ENCODE measurements around the gene MFSD2A.
"Not testable (repeated sequence)": the region's sequence is repeated elsewhere in the genome, so short reads cannot be mapped to it uniquely, and the experiment has no call there.

MFSD2A gene

DNA sequence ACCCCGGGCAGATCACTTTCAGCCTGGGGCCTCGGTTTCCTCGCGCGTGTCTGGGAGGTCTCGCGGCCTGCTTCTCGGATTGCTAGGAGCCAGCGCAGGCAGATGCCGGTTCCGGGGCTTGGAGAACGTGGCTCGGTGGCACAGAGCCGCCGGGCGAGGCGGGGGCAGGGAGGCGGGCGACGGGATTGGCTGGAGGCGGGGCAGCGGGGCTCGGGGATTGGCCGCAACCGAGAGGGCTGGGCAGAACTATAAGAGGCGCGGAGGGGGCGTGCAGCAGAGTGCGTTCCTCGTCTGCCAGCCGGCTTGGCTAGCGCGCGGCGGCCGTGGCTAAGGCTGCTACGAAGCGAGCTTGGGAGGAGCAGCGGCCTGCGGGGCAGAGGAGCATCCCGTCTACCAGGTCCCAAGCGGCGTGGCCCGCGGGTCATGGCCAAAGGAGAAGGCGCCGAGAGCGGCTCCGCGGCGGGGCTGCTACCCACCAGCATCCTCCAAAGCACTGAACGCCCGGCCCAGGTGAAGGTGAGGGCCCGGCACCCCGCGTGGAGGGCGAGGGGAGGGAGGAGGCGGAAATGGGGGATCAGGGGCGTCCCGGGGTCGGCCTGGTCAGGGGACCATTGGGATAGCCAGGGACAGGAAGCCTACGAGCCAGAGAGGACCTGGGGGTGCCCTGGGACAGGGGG, at the start of gene MFSD2A:
Gene MFSD2A (plus strand): TSS at position 276 of the 677 bp plus-strand sequence. CDS start 148 bp downstream, at position 424.
- peak; percentile 96 to 99 (median 98) for DNase-seq

DNA sequence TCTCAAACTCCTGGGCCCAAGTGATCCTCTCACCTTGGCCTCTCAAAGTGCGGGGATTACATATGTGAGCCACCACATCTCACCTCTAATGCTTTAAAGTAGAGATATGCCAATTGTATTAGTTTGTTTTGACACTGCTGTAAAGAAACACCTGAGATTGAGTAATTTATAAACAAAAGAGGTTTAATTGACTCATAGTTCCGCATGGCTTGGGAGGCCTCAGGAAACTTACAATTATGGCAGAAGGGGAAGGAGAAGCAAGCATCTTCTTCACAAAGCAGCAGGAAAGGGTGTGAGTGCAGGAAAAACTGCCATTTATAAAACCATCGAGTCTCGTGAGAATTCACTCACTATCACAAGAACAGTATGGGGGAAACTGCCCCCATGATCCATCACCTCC, 49.8 kb upstream of the MFSD2A start:
- no peak for DNase-seq

DNA sequence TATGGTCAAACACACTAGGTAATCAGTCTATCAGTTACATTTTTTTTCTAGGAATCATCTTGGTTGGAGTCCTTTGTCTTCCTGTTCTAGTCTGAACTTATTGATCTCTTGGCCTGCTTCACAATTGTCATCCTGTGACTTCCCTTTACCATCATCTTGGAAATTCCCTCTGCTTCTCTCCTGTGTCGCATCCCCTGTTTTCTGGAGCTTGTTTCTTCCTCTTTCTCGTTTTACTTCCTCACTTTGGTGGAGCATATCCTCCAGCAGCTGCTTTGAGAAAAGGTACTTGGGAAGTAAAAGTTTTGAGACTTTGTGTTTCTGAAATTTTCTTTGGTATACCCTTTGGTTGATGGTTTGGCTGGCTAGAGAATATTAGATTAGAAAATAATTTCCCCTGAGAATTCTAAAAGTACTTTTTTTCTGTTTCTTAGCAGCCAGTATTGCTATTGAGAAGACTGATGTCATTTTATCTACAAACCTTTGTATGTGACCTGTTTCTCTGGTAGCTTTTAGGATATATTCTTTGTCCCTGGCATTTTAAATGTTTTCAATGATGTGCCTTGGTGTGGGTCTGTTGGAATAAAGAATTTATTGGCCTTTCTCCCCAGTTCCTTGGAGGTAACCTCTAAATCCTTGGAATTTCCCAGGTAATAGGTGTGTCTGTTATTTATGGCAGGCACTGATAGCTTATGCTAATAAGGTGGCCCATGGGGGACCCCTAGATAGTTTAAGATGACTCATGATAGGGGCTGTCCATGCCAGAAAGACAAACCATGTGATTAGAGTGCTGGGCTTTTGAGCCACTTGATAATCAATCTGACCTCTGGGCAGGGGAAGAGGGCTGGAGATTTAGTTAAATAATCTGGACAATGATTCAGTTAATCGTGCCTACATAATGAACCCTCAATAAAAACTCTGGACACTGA, 47.2 kb upstream of the MFSD2A start:
- peak; percentile 80 to 92 (median 86) for DNase-seq

DNA sequence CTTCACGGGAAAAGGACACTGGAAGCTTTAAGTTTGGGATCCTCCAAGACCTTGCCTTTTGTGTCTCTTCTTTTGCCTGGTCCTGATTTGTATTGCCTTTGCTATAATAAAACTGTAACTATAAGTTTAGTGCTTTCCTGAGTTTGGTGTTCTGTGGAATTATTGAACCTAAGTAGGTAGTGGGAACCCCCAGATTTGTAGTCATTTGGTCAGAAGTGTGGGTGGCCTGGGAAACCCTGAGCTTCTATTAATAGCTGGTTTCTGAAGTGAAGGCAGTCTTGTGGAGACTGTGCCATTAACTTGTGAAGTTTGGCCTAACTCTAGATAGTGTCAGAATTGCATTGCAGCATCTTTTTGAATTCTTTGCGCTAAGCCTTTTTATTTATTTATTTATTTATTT, 46.4 kb upstream of the MFSD2A start:
- peak; percentile 43 to 72 (median 46) for DNase-seq

DNA sequence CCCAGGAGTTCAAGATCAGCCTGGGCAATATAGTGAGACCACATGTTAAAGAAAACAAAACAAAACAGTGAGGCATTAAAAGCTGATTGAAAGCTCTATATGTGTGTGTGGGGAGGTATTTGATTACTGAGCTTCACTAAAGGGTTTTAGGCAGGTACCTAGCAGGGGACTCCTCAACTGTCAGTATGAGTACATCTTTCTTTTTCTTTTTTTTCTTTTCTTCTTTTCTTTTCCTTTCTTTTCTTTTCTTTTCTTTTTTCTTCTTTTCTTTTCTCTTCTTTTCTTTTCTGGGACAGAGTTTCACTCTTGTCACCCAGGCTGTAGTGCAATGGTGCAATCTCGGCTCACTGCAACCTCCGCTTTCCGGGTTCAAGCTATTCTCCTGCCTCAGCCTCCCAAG, 44.7 kb upstream of the MFSD2A start:
- no peak for DNase-seq

DNA sequence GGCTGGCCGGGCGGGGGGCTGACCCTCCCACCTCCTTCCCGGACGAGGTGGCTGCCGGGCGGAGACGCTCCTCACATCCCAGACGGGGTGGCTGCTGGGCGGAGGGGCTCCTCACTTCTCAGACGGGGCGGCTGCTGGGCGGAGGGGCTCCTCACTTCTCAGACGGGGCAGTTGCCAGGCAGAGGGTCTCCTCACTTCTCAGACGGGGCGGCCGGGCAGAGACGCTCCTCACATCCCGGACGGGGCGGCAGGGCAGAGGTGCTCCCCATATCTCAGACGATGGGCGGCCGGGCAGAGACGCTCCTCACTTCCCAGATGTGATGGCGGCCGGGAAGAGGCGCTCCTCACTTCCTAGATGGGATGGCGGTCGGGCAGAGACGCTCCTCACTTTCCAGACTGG, 41.8 kb upstream of the MFSD2A start:
- not testable (repeated sequence) for DNase-seq

DNA sequence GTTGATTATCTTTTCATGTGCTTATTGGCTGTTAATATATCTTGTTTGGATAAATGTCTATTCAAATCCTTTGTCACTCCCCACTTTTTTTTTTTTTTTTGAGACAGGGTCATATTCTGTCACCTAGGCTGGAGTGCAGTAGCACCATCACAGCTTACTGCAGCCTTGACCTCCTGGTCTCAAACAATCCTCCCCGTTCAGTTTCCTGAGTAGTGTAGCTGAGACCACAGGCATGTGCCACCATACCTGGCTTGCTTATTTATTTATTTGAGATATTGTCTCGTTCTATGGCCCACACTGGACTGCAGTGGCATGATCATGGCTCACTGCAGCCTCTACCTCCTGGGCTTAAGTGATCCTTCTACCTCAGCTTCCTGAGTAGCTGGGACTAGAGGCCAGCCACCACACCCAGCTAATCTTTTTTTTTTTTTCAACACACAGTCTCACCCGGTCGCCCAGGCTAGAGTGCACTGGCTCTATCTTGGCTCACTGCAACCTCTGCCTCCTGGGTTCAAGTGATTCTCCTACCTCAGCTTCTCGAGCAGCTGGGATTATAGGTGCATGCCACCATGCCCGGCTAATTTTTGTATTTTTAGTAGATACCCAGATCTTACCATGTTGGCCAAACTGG, 39.3 kb upstream of the MFSD2A start:
- DNase-seq, result no peak

DNA sequence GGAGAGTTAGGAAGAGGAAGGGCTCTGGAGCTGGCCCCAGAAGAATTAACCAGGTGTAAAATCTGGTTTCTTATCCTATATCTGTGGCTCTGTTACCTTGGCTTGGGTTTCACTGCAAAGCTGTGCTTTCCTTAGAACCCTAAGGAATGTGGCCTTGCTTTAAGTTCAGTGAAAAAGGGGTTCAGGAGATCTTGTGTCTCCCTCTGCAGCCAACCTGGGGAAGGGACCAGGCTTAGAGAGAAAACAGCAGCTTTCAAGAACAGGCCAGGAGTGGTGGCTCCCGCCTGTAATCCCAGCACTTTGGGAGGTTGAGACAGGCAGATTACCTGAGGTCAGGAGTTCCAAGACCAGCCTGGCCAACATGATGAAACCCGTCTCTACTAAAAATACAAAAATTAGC, 37.1 kb upstream of the MFSD2A start:
- peak in 1 of 3 donors; percentile 27 for DNase-seq

DNA sequence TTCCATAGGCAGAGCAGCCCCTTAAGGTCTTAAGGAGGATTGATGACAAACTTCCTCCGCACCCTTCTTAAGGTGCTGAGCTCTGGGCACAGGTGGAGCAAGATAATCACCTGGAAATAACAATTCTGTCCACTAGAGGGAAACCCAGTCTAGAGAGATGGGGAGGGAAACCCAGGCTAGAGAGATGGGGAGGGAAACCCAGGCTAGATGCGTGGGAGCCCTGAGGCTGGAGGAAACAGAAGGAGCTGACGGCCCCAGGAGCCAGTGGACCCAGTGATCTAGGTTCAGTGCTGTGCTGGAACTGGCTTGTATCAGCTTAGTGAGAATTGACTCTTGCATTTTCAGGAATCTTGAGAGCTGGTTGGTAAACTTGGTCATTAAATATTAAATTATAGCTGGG, 35.4 kb upstream of the MFSD2A start:
- peak; percentile 90 to 92 (median 90) for DNase-seq

DNA sequence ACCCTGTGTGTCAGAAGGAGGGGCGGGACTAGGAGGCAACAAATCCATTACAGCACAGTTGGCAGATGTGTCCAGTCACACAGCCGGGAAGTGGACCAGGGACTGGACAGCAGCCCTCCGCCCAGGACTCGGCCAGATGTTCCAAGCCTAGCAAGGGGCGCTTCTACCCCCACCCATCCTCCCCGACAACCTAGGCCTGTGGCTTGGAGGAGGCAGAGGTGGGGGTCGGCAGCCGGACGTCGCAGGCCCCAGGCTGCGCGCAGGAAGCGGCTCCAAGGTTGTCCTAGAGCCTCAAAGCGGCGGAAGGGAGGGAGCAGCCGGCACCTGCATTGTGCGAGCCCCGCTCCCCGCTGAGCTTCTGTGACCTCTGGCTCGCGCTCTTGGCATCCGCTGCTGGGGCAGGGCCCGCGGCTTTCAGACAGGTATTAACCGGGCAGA, 32.7 kb upstream of the MFSD2A start:
- no peak for DNase-seq

DNA sequence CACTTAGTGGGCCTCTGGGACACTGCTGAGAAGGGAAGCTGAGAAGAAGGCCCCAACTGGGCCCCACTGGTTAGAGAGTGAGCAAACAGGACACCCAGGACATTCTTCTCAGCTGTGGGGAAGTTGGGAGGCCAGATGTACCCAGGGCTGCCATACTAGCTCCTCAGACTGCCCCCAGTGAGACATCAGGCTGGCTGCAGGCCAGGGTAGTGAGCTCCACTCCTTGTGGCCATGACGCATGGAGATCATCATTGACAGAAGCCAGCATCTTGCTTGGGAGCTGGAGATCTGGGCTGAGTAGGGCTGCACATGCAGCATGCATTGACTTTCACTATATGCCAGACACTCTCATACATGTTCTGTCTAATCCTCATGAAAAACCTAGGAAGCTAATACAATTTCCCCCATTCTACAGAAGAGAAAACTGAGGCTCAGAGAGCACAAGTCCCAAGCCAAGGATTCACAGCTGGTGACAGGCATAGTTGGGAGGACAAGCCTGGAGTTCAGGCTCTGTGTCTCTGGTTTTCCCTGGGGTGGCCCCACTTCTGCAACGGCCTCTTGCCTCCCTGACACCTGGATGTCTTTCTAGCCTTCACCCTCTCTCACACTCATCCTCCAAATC, 29.1 kb upstream of the MFSD2A start:
- peak; percentile 73 to 85 (median 84) for DNase-seq

DNA sequence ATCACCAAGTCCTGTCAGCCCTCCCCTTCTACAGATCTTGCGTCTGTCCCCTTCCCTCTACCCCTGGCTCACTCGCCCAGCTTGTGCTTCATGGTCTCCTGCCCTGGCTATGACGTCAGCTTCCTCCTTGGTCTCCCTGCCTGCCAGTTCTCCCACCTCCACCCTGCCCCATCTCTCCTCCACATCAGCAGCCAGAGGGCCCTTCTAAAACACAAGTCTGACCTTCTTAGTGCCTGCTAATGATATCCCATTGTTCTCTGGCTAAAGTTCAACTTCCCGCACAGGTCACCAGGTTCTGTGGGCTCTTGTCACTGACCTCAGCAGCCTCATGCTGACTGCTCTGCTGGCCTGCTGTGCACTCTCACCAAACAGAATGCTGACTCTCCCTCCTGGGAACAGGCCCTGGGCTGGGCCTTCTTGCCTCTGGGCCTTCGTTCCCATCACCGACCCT, 28.6 kb upstream of the MFSD2A start:
- DNase-seq, result peak; percentile 73 to 85 (median 75)

DNA sequence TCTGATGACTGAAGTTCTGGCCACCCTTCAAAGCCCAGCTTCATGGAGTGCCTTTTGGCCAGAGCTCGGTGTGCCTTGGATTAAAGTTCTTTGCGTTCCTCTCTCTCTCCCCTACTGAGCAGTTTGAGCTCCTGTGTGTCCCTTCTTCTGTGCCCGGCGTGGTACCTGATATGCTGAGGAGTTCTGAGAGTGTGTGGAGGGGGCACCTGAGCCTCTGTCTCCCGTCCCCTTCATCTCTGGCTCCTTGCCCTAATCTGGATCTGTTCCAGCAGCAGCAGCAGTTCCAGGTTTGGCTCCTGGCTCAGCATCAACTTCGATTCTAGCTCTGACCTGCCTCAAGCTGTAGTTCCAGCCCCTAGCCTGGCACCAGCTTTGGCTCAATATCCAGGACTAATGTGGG, 28.1 kb upstream of the MFSD2A start:
- no peak for DNase-seq

DNA sequence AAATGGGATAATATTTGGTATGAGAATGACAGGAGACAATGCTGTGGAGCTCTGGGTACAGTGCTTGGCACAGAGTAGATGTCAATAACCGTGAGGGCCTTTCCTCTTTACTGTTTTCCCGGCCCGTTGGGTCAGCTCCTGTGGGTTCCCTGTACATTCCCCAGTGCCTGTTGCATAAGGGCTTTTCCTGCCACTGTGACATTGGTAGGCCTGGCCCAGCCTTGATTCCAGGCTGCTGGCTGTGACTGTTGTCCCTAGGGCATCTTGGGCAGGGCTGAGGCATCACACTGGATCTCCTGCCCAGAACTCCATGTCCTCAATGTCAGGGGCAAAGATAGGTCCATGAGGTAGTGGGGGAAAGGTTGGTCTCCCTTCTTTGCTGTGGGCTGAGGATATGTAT, 27.4 kb upstream of the MFSD2A start:
- peak; percentile 90 to 91 (median 90) for DNase-seq

DNA sequence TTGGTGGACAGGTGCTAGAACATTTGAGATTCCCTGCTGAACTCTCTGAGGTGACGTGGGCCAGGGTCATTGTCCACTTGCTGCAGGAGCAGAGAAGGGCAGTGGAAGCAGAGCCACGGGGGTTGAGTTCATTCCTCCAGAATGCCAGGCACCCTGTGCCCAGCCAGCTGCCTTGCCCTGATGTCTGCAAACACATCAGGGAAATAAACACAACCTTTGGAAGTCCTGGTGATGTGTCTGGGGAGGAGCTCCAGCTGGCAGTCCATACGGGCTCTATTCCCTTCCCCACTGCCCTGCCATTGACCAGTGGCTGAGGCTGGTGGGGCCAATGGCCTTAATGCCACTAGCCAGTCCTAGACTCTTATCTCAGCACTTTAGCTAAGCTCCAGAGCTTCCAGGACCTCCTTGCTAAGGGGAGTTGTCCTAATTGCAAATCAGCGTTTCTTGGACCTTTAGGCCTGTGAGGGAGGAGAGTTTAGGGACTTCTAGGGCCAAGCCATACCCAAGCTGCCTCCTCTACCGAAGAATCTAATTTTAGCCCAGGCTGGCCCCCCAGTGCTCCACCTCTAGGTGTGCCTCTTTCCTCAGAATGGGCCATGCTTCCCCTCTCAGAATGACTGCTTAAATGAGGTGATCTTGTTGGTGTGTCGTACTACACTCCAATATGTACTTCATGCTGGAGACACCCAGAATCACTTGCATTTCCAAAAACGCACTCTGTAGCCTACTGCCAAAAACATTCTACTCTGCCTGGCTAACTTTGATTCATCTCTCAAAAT, 25.9 kb upstream of the MFSD2A start:
- no peak for DNase-seq

DNA sequence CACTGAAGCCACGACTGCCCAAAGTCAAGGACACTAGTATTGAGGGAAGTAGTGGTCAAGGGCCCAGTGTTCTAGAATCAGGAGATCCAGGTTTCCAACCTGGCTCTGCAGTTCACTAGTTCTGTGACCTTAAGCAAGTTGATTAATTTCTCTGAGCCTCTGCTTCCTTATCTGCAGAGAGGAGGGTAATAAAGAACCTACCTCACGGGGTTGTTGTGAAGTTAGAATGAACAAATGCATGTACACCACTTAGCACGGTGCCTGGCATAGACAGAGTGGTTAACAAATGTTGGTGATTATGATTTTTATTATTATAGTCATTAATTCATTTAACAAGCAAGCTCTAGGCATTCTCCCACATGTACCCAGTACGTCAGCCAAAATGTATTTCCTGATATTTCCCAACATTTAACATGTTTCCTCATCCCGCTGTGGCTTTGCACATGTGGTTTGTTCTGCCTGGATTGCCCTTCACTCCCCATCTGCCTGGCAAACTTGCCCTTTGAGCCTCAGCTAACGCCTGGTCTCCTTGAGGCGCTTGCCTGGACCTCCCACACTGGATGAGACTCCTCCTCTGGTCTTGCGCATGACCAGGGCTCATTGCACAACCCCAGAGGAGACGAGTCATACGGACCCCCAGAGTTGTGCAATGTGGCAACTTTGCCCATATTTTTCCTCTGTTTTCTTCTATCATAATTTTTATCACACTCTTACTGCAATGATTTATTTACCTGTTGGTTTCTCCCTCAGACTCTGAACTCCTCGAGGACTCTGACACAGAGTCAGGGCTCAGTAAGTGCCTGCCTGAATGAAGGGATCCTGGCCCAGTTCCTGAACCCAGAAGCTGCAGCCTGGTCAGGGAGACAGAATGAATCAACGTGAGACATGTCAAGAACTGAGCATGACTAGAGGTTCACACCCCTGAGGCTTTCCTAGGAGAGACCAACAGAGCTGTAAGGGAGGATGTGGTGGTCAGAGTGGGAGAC, 20.7 kb upstream of the MFSD2A start:
- DNase-seq, result peak; percentile 96 to 98 (median 98)

DNA sequence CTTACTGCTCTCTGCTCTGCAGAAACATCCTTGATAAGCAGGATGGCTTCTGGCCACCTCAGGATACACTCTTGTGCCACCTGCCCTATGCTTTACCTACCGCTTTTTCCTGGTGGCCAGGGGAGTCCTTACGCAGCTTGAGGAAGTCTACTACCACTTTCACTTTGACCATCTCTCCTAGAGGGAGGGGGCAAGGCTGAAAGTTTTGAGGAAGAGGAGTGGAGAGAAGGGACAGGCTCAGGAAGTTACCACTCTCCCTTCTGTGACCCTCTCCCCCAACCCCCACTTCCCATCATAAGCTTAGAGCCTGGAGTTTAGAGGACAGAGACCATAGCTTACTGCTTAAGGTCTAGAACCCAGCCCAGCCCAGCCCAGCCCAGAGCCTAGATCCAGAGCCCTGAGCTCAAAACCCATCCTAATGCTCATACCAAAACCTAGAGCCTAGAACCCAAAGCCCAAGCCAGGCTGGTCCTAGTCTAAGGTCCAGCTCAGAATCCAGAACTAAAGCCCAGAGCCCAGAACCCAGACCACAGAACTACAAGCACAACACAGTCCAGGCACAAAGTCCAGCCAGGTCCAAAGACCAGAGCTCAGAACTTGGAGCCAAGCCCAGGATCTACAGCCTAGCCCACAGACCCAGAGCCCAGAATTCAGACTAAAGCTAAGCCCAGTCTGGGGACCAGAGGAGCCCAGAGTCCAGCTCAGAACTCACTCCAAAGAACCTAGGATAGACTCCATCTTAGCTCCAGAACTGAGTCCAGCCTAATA, 18.0 kb upstream of the MFSD2A start:
- peak; percentile 70 to 77 (median 70) for DNase-seq

DNA sequence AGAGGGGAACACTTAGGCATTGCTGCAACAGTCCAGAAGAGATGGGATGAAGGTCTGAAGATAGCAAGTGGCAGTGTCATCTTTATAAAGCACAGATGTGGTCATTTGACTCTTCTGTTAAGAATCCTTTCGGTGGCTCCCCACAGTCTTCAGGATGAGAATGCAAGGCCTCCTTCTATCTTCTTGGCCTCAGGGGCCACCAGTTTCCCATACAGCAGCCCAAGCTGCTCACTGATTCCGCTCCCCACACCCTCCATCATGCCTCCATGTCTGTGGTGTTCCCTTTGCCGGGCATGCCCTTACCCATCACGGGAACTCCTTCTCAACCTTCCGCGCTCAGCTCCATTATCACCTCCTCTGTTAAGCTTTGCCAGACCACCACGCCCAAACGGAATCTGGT, 16.1 kb upstream of the MFSD2A start:
- DNase-seq, result no peak

DNA sequence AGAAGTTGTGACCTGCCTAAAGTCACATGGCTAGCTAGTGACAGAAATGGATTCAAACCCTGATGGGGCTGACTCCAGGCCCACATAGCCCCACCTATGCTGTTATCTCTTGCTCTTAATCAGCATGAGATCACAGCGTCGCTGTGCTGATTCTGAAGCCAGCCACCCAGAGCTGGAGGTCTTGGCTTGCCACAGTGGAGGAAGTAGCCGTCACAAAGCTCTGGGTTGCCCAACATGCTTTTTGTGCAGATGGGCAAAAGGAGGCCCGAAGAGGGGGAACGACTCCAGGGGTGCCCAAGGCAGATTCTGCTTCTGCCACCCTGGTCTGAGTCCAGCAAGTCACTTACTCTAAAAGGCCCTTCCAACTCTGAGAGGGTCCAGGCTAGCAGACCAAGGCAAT, 14.7 kb upstream of the MFSD2A start:
- peak; percentile 66 to 71 (median 70) for DNase-seq

Data from suppressor macrophage treated with lipopolysaccharide for 1 hour (primary cell).